Measurements from ENCODE around the gene MAEL.

MAEL gene

GRCh38 chr1:167057241-167057688, 68.2 kb downstream of the MAEL start:
- DNase-seq, result no peak

- DNase-seq, result peak; percentile 69
Observed at GRCh38 chr1:167059045-167059808, 70.1 kb downstream of the MAEL start.

GRCh38 chr1:167059809-167060107, 70.7 kb downstream of the MAEL start:
- no peak for DNase-seq

- no peak for DNase-seq
Observed at GRCh38 chr1:167060141-167061072, 71.3 kb downstream of the MAEL start.

GRCh38 chr1:167061073-167061464, 72.0 kb downstream of the MAEL start:
- no peak for DNase-seq

GRCh38 chr1:167064621-167065020, 75.5 kb downstream of the MAEL start:
- DNase-seq, result no peak

GRCh38 chr1:167065471-167065870, 76.4 kb downstream of the MAEL start:
- DNase-seq, result no peak

GRCh38 chr1:167066333-167067122, 77.4 kb downstream of the MAEL start:
- peak; percentile 83 for DNase-seq

GRCh38 chr1:167067904-167068303, 78.8 kb downstream of the MAEL start:
- DNase-seq, result no peak

GRCh38 chr1:167068761-167069160, 79.7 kb downstream of the MAEL start:
- no peak for DNase-seq

- no peak for DNase-seq
Observed at GRCh38 chr1:167071286-167071685, 82.2 kb downstream of the MAEL start.
